ENCODE measurements around the gene SPSB4. TPM values are rescaled to one million over a fixed set of nuclear protein-coding genes. Genes with fewer than 3 reads are reported as not detected.

Gene SPSB4
- total RNA-seq, 4 donors from 2014 or later = 0.14 TPM; not detected in 3

GRCh38 chr3:141152130-141152529 lies 101.0 kb downstream of the SPSB4 start:
- Histone ChIP-seq H3K9me3 (no peaks in the 10 kb centered on the region), H3K36me3 (no peaks in the 10 kb centered on the region), H3K27me3 (no peaks in the 10 kb centered on the region), H3K4me1 (no peaks in the 10 kb centered on the region), H3K4me3 (no peak overlapping the region), H3K27ac (no peak overlapping the region)
- intact Hi-C loops (cut with DNase I; ENCODE audit: low total_unique reads) (no loop called here), in situ Hi-C loops (cut with MboI; ENCODE audit: low pct_ligation_motif_present in 1 of 4, low pct_unique_long_range_greater_than_20kb in 1 of 4, low sequenced_read_pairs in 3 of 4) (no loop called here)
- DNase-seq = no peak
- WGBS, 2 donors (ENCODE audit: low coverage in 1 of 2) = 71 to 81% methylated on average over 4 to 9 of the region's 9 CpGs
- TF ChIP-seq EP300 (IDR thresholded peaks at IDR 0.05; ENCODE audit: low read depth) = no peak
- no peak for TF ChIP-seq POLR2AphosphoS5 (IDR thresholded peaks at IDR 0.05)
- no peak for TF ChIP-seq POLR2A (IDR thresholded peaks at IDR 0.05)
- no peak for TF ChIP-seq CTCF (IDR thresholded peaks at IDR 0.05)

DNA sequence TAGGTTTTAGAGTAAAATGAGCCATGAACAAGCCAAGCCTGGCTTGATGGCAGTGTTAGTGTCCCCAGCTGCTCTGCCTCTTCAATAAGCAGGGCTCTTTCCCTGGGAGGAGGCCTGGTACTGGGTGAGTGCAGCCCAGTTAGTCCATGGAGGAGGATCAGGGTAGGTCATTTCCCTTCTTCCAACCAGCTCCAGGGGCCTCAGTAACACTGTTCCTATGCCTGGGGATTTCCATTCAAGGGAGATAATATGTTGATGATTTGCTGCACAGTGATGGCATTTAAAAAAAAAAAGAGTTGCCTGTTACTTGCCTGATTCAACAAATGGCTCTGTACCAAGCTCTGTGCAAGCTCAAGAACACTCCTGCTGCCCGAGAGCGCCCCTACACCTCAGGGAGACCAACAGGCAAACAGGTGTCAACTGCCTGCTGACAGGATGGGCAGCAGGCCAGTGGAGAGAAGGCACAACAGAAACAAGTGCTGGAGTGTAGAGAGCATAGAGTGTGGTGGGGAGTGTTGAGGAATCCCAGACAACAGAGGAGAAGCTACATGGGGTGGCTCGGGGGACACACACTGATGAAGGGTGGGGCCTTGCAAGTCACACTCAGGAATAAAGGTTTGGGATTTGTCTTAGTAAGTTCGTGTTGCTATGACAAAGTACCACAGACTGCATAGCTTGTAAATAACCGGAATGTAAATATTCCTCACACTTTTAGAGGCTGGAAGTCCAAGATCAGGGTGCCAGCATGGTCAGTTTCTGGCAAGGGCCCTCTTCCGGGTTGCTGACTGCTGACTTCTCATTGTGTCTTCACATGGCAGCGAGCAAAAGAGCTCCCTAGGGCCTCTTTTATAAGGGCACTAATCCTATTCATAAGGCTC lies 101.9 kb downstream of the SPSB4 start:
- no peaks in the 10 kb centered on the region for H3K27me3 ChIP-seq
- TF ChIP-seq POLR2AphosphoS5 (IDR thresholded peaks at IDR 0.05) = no peak
- TF ChIP-seq CTCF (IDR thresholded peaks at IDR 0.05) = no peak
- no peak for TF ChIP-seq EP300 (IDR thresholded peaks at IDR 0.05; ENCODE audit: low read depth)
- TF ChIP-seq POLR2A (IDR thresholded peaks at IDR 0.05) = no peak
- no peak overlapping the region for H3K27ac ChIP-seq
- 74 to 80% methylated on average over 3 to 7 of the region's 7 CpGs for whole genome bisulfite sequencing, 2 donors (ENCODE audit: low coverage in 1 of 2)
- no peaks in the 10 kb centered on the region for H3K4me1 ChIP-seq
- H3K9me3 ChIP-seq = no peaks in the 10 kb centered on the region
- H3K4me3 ChIP-seq = no peak overlapping the region
- DNase-seq = no peak
- in situ Hi-C loops (cut with MboI; ENCODE audit: low pct_ligation_motif_present in 1 of 4, low pct_unique_long_range_greater_than_20kb in 1 of 4, low sequenced_read_pairs in 3 of 4) = no loop called here
- intact Hi-C loops (cut with DNase I; ENCODE audit: low total_unique reads) = no loop called here
- no peaks in the 10 kb centered on the region for H3K36me3 ChIP-seq

- Histone ChIP-seq H3K36me3 (no peaks in the 10 kb centered on the region), H3K27ac (no peak overlapping the region), H3K9me3 (no peaks in the 10 kb centered on the region), H3K27me3 (no peaks in the 10 kb centered on the region), H3K4me1 (no peaks in the 10 kb centered on the region), H3K4me3 (no peak overlapping the region)
- 85% methylated on average over 1 of the region's 1 CpG; no CpG with 5 or more reads in 1 of the 2 donors for WGBS, 2 donors (ENCODE audit: low coverage in 1 of 2)
- no peak for DNase-seq
- in situ Hi-C loops (cut with MboI; ENCODE audit: low pct_ligation_motif_present in 1 of 4, low pct_unique_long_range_greater_than_20kb in 1 of 4, low sequenced_read_pairs in 3 of 4) (no loop called here), intact Hi-C loops (cut with DNase I; ENCODE audit: low total_unique reads) (no loop called here)
- TF ChIP-seq CTCF (IDR thresholded peaks at IDR 0.05) (no peak), EP300 (IDR thresholded peaks at IDR 0.05; ENCODE audit: low read depth) (no peak), POLR2AphosphoS5 (IDR thresholded peaks at IDR 0.05) (no peak), POLR2A (IDR thresholded peaks at IDR 0.05) (no peak)
These were observed 102.5 kb downstream of the SPSB4 start for GRCh38 chr3:141153679-141153966.

GRCh38 chr3:141164852-141165251 lies 113.7 kb downstream of the SPSB4 start:
- in situ Hi-C loops (cut with MboI; ENCODE audit: low pct_ligation_motif_present in 1 of 4, low pct_unique_long_range_greater_than_20kb in 1 of 4, low sequenced_read_pairs in 3 of 4) (no loop called here), intact Hi-C loops (cut with DNase I; ENCODE audit: low total_unique reads) (no loop called here)
- Histone ChIP-seq H3K4me3 (no peak overlapping the region), H3K36me3 (no peaks in the 10 kb centered on the region), H3K27me3 (no peaks in the 10 kb centered on the region), H3K9me3 (peaks cover 4 to 6% of the 10 kb centered on the region in 2 donors), H3K4me1 (no peaks in the 10 kb centered on the region), H3K27ac (no peak overlapping the region)
- WGBS, 2 donors (ENCODE audit: low coverage in 1 of 2) = 69 to 75% methylated on average over 5 of the region's 5 CpGs
- DNase-seq = no peak
- no peak for TF ChIP-seq POLR2A (IDR thresholded peaks at IDR 0.05)
- TF ChIP-seq POLR2AphosphoS5 (IDR thresholded peaks at IDR 0.05) = no peak
- no peak for TF ChIP-seq CTCF (IDR thresholded peaks at IDR 0.05)
- no peak for TF ChIP-seq EP300 (IDR thresholded peaks at IDR 0.05; ENCODE audit: low read depth)

All from transverse colon (tissue), 4 donors.